Measurements from ENCODE around the gene INTS11.

GRCh38 chr1:1306661-1307260 lies 17.7 kb downstream of the INTS11 start:
- no peak for TF ChIP-seq CTCF (IDR thresholded peaks at IDR 0.05)
- TF ChIP-seq POLR2A (IDR thresholded peaks at IDR 0.05): no peak
